GM12878 (cell line): ENCODE results near the gene TSHR.

Source experiments
- CBX5 ChIP-seq: sonication (generic); IDR thresholded peaks from 2 replicates; pipeline ENCODE4 v1.6.1; 2016; ENCODE audit warnings: low read depth, moderate library complexity, mild to moderate bottlenecking, inconsistent platforms
- ESRRA ChIP-seq: IDR thresholded peaks from 2 replicates; pipeline ENCODE4 v1.6.1; 2012; ENCODE audit warnings: mild to moderate bottlenecking, low read length, improper control_type of control experiment
- FOXM1 ChIP-seq: IDR thresholded peaks from 2 replicates; pipeline ENCODE4 v1.6.1; 2012; ENCODE audit warnings: low read depth, mild to moderate bottlenecking, inconsistent platforms, low read length, moderate library complexity
- NFIC ChIP-seq: IDR thresholded peaks from 2 replicates; pipeline ENCODE4 v1.6.1; 2012; ENCODE audit warnings: low read depth, mild to moderate bottlenecking, inconsistent platforms, low read length, moderate library complexity
- POLR2A ChIP-seq: IDR thresholded peaks from 2 replicates; pipeline ENCODE4 v1.6.1; 2011; ENCODE audit warnings: low read depth, mild to moderate bottlenecking, low read length
- POU2F2 ChIP-seq: IDR thresholded peaks from 3 replicates; pipeline ENCODE4 v1.6.1; 2011; ENCODE audit warnings: low read depth, mild to moderate bottlenecking, low read length, borderline replicate concordance
- PRDM15 ChIP-seq: fragments of 450-650 bp; formaldehyde crosslinking; IDR thresholded peaks from 2 replicates; pipeline ENCODE4 v1.4.0; 2020; ENCODE audit warnings: mild to moderate bottlenecking, moderate library complexity
- RAD21 ChIP-seq: IDR thresholded peaks from 2 replicates; pipeline ENCODE4 v1.6.1; 2011; ENCODE audit warnings: mild to moderate bottlenecking, low read depth, low read length, moderate library complexity; ENCODE audit not compliant: insufficient read depth

DNA sequence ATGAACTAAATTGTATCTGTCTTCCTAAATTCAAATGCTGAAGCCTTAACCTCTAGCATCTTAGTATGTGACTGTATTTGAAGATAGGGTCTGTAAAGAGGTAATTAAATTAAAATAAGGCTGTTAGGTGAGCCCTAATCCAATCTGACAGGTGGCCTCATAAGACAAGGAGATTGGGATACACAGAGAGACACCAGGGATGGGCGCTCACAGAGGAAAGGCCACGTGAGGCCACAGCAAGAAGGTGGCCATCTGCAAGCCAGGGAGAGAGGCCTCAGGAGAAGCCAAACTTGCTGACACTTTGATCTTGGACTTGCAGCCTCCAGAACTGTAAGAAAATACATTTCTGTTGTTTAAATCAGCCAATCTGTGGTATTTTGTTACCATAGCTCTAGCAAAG lies 154.8 kb downstream of the TSHR start:
- TF ChIP-seq NFIC (no peak), RAD21 (no peak), POLR2A (no peak), CBX5 (no peak), POU2F2 (no peak), ESRRA (no peak), PRDM15 (CRISPR knock-in tag) (no peak), FOXM1 (no peak)
